Progenitor cell of endocrine pancreas (in vitro differentiated cells): ENCODE results near the gene NXPE3. TPM values are rescaled to one million over a fixed set of nuclear protein-coding genes. Genes with fewer than 3 reads are reported as not detected.

Experiments used
- DNase-seq: peaks from one replicate; pipeline ENCODE4 v3.0.0; 2021; ENCODE audit warnings: low spot score; ENCODE audit not compliant: unreplicated experiment
- H3K27ac Mint-ChIP-seq: 2 replicates; pipeline ENCODE4 v1.8.0; 2021; ENCODE audit warnings: mild to moderate bottlenecking, moderate library complexity, mixed read lengths
- H3K27me3 Mint-ChIP-seq: 2 replicates; pipeline ENCODE4 v1.8.0; 2021; ENCODE audit warnings: mixed read lengths
- H3K36me3 Mint-ChIP-seq: 2 replicates; pipeline ENCODE4 v1.8.0; 2022; ENCODE audit warnings: mixed read lengths; ENCODE audit not compliant: insufficient read depth
- H3K4me1 Mint-ChIP-seq: 2 replicates; pipeline ENCODE4 v1.8.0; 2021; ENCODE audit warnings: low read depth, mixed read lengths
- H3K4me3 Mint-ChIP-seq: 2 replicates; pipeline ENCODE4 v1.8.0; 2021; ENCODE audit warnings: low read depth, mild to moderate bottlenecking, moderate library complexity, mixed read lengths
- H3K9me3 Mint-ChIP-seq: 2 replicates; pipeline ENCODE4 v1.8.0; 2021; ENCODE audit warnings: low read depth, mixed read lengths
- CTCF ChIP-seq: fragments of 200-600 bp; sonication (generic); IDR thresholded peaks from one replicate; pipeline ENCODE4 v1.5.0; 2021; ENCODE audit warnings: antibody characterized with exemption, mild to moderate bottlenecking; ENCODE audit not compliant: unreplicated experiment
- total RNA-seq: library from RNA; stranded (reverse); gene quantifications from 2 replicates; pipeline ENCODE4 v1.2.1, GENCODE V29; 2021

The NXPE3 gene
- total RNA-seq, 1 donor from 2014 or later: 6.4 TPM

DNA sequence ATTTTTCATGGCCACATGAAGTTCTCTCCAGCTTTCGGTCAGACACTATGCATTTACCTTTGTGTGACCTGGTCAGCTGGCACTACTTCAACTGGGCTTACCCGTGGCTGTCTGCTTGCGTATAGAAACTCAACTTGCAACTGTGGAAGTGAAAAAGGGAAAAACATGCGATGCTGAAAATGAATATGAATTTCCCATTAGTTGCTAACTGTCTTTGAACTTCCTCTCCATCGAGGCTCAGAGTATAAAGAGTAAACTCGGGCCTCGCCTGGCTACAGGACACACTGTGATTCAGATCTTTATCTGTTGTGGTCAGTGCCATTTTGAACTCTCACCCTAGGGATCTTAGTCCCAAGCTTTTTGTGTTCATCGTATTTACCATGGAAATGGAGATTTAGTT is 97.1 kb downstream of the NXPE3 start:
- no peak for DNase-seq
- Mint-ChIP-seq H3K27me3 (no peaks in the 10 kb centered on the region), H3K27ac (no peak overlapping the region), H3K4me1 (peaks cover 2% of the 10 kb centered on the region), H3K9me3 (no peaks in the 10 kb centered on the region), H3K4me3 (no peak overlapping the region), H3K36me3 (no peaks in the 10 kb centered on the region)
- TF ChIP-seq CTCF: no peak

Other genes with a start within 250 kb of the NXPE3 start
- 24.0 and 24.4 TPM in 2 replicates for gene TRMT10C, start 217.3 kb upstream of the NXPE3 start, total RNA-seq
- gene PCNP, start 205.0 kb upstream of the NXPE3 start, total RNA-seq: 154 and 155 TPM in 2 replicates
- 17.8 and 18.8 TPM in 2 replicates for gene ZBTB11, start 102.1 kb upstream of the NXPE3 start, total RNA-seq
- gene RPL24, start 92.5 kb upstream of the NXPE3 start, total RNA-seq: 1,063 and 1,124 TPM in 2 replicates
- 21.9 and 24.5 TPM in 2 replicates for gene CEP97, start 54.6 kb upstream of the NXPE3 start, total RNA-seq
- gene NFKBIZ, start 70.3 kb downstream of the NXPE3 start, total RNA-seq: 13.3 and 13.5 TPM in 2 replicates